HUDEP-2 (cell line): Measurements from ENCODE around the gene ONECUT2.

ENCODE experiments used
- DNase-seq, 76 experiments: peaks; one replicate each; lab custom pipeline; 2025; ENCODE audit not compliant: unreplicated experiment in 76 of 76; lab: John Stamatoyannopoulos, UW

Gene ONECUT2

DNA sequence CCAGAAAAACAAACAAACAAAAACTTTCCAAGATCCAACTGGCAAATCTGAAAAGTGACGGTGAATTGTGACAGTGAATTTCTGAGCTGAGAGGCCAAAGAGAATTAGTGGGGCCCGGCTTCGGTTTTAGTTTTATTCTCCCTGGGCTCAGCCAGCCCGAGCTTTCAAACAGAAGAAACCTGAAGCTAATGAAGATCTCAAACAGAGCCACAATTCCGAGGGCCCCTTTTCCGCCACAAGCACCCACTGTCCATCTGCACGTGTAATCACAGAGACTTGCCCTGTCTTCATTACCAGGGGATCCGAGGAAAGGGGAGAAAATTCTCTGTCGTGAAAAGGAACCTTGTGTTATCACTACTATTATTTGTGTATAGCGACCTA is 4.2 kb upstream of the ONECUT2 start:
- DNase-seq = no peak

DNA sequence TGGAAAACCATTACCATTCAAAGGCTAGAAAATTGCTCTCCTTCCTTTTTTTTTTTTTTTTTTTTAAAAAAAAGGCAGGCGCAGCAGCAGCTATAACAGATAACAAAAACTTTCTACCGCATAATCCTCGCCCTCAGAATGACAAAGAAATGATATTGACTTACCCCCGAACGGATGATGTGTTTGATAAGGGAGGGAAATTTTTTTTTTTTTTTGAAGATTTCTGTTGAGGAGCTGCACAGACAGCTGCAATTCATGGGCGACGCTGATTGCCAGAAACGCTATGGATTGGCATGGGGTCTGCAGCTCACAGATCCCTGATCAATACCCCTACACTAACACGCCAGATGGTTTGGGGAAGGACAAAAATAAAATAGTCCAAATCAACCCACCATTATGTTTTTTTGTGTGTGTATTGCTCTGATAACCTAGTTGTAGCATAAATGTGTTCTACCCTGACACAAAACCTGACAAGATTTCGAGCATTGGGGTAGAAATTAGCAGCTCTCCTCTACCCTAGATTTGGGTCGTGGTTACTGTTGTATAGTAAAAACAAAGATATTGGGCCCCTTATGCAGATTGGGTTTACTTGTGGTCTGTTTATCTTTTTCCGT is 3.6 kb upstream of the ONECUT2 start:
- DNase-seq = peak in 30 of 76 experiments; percentile 1 to 78 (median 43)

DNA sequence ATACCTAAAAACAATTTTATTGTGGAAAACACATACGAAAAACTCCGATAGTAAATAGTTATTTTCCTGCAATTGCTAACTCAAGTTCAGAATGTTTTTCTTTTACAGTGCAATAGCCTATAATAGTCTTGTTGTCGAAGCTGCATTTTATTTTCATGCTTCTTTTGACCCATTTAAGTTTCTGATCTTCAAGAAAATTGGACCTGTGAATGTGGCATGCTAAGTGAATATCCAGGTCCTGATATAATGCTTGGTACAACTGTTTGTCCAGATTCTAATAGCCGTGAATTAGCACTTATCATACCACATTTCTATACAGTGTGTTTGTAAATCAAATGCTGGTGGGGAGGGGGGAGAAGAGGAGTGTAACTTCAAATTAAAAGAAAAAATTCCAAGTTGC is 3.0 kb upstream of the ONECUT2 start:
- no peak for DNase-seq

DNA sequence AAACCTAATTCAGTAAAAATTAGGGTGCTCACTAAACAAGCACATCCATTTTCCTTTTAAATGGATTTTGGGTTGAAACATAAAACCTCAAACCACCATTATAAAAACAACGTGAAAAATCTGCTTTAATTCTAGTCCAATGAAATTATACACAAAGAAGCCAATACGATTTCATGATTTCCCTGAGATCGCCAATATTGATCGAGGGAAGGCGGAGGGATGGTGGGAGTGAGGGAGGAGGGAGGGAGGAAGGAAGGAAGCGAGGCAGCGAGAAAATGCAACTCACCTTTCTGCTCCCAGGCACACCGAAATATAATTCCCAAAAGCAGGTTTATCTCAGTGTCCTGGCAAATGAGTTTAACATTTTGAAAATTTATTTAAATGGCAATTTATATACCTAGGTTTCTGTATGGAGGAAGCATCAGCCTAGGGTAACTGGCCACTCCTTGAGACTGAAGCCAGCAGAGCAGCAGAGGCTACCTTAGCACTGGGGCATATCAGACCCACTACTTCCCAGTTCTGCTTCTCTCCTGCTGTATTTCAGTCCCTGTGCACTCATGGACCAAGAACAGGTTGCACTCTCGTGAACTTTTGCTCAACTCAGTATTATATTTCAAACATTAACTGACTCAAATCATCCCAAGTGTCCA is 2.3 kb upstream of the ONECUT2 start:
- no peak for DNase-seq

DNA sequence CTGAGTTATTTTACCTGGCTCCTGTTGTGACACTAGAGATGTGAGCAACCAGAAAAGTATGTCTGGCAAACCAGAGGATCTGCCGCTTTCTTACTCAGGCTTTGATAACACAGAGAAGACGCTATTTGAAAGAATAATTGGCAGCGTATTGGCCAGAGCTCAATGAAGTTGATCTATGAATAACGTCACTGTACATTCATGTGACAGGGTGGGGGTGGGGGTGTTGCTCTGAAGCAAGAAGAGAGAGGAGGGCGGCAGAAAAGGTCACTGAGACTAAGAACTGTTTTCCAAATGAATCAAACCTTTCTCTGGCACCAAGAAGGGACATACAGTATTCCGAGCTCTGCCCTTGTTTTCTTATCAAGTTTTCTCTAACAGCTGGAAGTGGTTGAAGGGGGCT is 1.7 kb upstream of the ONECUT2 start:
- no peak for DNase-seq

DNA sequence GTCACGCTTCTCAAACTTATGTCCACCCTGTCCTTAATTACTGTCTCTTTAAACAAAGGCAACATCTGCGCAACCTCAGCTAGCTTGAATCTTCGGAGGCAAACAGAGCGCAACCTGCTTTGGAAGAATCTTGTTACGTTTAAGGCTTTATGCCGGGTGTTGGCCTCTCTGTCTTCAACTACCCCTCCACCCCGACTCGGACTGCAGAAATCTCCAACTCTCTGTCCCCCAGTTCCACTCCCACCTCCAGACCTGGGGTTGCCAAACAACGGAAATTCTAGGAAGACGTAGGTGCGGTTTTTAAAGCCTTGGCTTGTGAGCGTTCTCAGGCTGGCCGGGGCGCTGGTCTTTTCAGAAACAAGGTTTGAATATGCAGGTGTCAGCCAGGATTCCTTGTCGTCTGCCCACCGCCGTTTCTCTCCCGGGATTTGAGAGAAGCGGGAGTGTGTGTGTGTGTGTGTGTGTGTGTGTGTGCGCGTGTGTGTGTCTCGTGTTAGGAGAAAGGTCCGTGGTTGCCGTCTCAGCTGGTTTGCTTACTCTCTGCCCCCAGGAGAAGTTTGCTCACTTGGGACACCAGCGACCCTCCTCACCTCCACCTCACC is 1.1 kb upstream of the ONECUT2 start:
- no peak for DNase-seq

DNA sequence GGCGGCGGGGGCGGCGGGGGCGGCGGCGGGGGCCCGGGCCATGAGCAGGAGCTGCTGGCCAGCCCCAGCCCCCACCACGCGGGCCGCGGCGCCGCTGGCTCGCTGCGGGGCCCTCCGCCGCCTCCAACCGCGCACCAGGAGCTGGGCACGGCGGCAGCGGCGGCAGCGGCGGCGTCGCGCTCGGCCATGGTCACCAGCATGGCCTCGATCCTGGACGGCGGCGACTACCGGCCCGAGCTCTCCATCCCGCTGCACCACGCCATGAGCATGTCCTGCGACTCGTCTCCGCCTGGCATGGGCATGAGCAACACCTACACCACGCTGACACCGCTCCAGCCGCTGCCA is 644 bp downstream of the ONECUT2 start:
- DNase-seq = no peak

DNA sequence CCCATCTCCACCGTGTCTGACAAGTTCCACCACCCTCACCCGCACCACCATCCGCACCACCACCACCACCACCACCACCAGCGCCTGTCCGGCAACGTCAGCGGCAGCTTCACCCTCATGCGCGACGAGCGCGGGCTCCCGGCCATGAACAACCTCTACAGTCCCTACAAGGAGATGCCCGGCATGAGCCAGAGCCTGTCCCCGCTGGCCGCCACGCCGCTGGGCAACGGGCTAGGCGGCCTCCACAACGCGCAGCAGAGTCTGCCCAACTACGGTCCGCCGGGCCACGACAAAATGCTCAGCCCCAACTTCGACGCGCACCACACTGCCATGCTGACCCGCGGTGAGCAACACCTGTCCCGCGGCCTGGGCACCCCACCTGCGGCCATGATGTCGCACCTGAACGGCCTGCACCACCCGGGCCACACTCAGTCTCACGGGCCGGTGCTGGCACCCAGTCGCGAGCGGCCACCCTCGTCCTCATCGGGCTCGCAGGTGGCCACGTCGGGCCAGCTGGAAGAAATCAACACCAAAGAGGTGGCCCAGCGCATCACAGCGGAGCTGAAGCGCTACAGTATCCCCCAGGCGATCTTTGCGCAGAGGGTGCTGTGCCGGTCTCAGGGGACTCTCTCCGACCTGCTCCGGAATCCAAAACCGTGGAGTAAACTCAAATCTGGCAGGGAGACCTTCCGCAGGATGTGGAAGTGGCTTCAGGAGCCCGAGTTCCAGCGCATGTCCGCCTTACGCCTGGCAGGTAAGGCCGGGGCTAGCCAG is 1.2 kb downstream of the ONECUT2 start:
- no peak for DNase-seq

DNA sequence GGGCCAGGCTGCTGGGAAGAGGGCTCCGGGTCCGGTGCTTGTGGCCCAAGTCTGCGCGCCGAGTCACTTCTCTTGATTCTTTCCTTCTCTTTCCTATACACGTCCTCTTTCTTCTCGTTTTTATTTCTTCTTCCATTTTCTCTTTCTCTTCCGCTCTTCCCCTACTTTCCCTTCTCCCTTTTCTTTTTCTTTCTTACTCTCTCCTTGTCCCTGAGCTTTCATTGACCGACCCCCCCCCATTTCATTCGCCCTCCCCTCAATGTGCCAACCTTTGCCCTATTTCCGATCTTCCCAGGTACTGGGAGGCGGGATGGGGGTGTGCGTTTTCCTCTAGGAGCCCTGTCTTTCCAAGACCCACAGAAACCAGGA is 1.8 kb downstream of the ONECUT2 start:
- DNase-seq = no peak

DNA sequence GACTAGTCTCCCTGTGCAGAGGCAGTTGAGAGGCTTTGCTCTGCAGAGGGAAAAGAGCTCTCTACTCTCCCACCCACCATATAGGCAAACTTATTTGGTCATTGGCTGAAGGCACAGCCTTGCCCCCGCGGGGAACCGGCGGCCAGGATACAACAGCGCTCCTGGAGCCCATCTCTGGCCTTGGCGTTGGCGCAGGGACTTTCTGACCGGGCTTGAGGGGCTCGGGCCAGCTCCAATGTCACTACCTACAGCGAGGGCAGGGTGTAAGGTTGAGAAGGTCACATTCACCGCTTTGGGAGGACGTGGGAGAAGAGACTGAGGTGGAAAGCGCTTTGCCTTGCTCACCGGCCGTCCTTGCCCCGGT is 2.2 kb downstream of the ONECUT2 start:
- peak in 1 of 76 experiments; percentile 10 for DNase-seq

DNA sequence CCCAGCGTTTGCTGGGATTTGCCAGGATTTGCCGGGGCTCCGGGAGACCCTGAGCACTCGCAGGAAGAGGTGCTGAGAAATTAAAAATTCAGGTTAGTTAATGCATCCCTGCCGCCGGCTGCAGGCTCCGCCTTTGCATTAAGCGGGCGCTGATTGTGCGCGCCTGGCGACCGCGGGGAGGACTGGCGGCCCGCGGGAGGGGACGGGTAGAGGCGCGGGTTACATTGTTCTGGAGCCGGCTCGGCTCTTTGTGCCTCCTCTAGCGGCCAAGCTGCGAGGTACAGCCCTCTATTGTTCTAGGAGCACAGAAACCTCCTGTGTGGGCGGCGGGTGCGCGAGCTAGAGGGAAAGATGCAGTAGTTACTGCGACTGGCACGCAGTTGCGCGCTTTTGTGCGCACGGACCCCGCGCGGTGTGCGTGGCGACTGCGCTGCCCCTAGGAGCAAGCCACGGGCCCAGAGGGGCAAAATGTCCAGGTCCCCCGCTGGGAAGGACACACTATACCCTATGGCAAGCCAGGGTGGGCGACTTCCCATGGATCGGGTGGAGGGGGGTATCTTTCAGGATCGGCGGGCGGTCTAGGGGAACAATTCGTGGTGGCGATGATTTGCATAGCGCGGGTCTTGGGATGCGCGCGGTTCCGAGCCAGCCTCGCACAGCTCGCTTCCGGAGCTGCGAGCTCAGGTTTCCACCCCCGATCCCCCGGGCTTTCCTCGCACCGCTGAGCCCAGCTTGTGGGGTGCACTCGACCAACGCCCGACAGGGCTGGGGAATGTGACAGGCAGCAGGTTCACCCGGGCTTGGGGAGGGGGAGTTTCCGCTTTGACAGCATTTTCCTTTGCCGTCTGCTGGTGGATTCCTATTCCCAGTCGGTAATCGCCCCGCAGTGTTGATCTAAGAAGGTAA is 2.8 kb downstream of the ONECUT2 start:
- peak in 69 of 76 experiments; percentile 9 to 83 (median 60) for DNase-seq

DNA sequence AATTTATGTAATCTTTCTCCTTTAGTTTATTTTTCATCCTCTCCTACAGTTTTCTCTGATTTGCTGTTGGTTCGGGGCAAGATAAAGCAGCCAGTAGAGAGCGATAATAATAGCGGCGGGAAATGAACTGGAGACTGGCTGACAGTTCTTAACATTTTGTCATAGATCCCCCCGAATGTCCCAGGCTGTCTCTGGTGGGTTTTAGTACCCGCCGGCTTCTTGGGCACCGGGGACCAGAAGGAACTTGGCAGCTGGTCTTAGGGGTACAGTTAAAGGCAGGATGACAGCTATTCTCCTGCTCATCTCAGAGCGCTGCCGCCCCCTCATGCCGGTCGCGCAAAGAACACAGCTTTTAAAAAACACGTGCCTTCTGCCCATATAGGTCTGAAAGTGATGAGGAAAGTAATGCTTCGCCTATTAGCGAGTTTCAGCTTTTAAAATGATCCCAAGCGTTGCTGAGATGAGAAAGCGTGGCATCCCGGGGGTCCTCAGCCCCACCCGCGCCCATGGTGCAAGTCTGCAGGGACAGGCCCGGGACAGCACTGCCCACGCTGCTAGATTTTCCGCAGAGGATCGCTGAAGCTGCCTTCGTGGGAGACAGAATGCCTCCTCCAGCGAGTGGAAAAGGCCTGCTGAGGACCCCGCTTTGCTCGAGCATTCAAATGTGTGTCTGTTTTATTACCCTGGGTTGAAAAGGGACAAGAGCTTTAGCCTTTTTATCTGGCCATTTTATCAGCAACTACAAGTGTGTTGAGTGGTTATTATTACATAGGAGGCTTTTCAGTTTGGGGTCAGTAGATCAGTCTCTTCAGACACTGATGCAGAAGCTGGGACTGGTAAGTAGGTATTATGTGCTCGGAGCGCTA is 3.8 kb downstream of the ONECUT2 start:
- DNase-seq = peak in 6 of 76 experiments; percentile 1 to 23 (median 12)

DNA sequence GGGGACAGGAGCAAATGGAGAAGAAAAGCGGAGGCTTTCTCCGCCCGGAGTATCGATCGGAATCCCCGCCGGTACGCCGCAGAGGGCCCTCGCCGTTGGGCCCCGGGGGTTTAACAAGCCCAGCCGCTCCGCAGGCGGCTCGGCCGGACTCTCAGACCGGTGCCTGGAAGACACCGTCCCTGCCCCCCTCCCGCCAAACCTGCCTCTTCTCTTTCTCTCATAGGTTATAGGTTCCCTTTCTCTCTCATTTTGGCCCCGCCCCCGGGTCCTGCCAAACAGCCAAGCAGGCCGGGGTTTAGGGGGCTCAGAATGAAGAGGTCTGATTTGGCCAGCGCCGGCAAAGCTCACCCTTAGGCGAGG is 4.4 kb downstream of the ONECUT2 start:
- DNase-seq = no peak

DNA sequence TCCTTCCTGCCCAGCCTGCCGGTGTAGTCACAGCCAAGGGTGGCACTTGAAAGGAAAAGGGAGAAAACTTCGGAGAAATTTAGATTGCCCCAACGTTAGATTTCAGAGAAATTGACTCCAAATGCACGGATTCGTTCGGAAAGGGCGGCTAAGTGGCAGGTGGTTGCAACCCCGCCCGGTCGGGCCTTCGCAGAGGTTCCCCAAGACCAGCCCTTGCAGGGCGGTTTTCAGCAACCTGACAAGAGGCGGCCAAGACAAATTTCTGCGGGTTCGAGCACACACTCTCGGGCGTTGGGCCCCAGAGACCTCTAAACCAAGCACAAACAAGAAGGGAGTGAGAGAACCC is 4.8 kb downstream of the ONECUT2 start:
- no peak for DNase-seq

DNA sequence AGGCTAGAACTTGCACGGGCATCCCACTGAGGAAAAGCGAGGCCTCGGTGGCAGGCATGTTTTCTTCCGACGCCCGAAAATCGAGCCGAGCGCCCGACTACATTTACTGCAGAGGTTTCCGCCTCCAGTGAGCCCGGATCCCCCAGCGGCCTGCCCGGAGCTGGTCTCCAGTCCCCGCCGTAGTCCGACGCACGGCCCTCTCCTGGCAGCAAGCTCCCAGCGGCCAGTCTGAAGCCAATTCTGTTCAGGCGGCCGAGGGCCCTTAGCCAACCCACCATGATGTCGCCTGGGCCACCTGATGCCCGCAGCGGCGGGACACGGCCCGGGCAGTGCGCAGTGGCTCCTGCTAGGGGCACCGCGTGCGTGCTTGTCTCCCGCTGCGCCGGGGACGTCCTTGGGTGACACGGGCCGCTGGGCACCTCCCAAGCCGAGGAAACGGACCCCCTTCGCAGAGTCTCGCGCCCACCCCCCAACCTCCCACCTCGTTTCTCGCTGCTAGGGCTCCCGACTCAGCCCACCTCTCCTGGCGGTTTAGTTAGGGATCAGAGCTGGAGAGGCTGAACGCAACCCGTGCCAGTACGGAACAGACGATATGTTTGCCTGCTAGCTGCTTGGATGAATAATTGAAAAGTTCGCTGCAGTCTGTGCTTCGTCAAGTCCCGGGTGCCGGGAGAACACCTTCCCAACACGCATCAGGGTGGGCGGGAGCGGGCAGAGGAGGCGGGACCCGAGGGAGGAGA is 5.3 kb downstream of the ONECUT2 start:
- no peak for DNase-seq

DNA sequence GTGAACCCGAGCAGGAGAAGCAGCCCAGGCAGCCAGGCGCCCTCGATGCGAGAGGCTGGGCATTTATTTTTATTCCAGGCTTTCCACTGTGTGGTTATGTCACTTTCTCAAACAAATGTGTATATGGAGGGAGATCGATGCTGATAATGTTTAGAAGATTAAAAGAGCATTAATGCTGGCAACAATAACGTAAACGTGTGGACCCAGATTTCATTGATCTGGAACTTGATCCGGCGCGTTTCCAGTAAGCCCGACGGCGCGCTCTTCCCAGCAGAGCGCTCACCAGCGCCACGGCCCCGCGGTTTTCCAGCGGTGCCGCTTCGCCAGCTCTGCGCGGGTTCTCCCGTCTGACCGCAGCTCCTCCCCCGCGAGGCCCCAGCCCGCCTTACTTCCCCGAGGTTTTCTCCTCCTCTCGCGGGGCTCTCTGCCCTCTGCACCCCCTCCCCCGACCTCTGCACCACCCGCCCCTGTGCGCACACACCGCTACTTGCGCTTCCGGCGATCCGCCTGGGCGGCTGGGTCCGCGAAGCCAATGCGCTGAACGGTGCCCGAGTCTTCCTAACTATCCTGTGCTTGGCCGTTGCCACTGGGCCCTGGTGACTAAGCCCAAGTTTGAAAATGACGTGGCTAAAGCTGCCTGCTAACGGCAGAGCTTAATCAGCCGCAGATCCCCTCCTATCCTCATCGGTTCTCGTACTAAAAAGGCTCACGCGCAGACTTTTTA is 6.1 kb downstream of the ONECUT2 start:
- no peak for DNase-seq

DNA sequence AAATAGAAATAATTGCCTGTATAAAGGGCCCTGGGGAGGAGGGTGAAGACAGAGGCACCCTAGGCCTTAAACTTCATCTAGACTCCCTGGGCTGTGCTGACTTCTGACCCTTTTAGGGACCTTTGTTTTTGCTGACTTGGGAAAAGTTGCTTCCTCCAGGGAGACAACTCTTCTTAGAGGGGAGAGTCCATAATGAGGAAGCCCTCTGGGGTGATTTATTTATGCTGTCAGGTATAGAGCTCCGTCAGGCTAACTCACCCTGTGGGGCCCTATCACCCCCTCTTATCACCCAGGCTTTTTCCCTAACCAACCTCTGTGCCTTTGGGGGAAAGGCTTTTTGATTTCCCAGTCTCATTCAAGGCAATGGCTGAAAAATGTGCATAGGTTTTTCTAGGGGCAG is 8.1 kb downstream of the ONECUT2 start:
- DNase-seq = no peak

DNA sequence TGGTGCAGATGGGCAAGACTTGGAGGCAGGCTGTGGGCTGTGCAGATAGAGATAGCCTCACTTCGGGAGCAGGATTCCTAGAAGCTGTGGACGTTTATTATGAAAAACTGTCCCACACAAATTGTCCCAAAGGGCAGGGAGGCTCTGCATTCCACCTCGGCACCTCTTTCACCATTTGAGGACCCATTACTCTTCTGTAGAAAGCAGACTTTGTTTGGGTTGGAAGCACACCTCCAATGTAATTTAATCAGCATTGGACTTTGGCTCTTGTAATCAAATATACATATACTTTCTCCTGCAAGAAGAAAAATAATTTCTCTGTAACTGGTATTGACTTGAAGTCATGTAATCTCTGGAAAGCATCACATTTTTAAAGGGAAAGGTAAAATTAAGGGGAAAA is 8.5 kb downstream of the ONECUT2 start:
- DNase-seq = no peak

DNA sequence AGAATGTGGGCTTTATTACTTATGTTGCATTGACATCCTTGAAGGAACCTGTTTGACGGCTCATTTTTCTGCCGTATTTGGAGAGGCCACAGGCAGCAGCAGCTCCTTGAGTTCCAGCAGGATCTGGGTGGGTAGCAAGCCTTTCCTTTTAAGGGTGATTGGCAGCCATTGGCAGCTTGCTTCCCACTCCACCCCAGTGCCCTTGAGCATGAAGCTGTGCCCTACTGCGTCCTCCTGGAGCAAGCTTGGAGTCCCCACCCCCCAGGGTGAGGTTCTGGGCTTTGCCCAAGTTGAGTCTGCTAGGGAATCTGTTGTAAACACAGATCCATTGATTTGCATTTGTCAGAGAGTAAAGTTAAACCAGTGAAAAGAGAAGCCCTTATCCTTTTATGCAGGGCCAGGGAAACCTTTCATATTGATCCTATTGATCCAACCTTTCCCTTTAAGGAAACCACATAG is 9.2 kb downstream of the ONECUT2 start:
- no peak for DNase-seq
